Uterus (tissue), 4 donors: ENCODE measurements around the gene ITPR3. TPM values are rescaled to one million over a fixed set of nuclear protein-coding genes. Genes with fewer than 3 reads are reported as not detected.

Experiments used
- DNase-seq, 2 donors: peaks; one replicate each; pipeline ENCODE4 v3.0.0-alpha.2; 2019 to 2020
- H3K27ac ChIP-seq, 2 donors: fragments of 200-600 bp; sonication (generic); 1 replicate in 1 of 2; 2 replicates in 1 of 2; pipeline ENCODE4 v1.5.1; 2016 to 2018
- H3K27me3 ChIP-seq, 2 donors: fragments of 200-600 bp; sonication (generic); one replicate each; pipeline ENCODE4 v1.5.1; 2018 to 2019; ENCODE audit warnings: control low read depth in 1 of 2
- H3K36me3 ChIP-seq, 2 donors: fragments of 200-600 bp; sonication (generic); one replicate each; pipeline ENCODE4 v1.5.1; 2019; ENCODE audit warnings: control low read depth in 1 of 2
- H3K4me1 ChIP-seq, 2 donors: fragments of 200-600 bp; sonication (generic); one replicate each; pipeline ENCODE4 v1.5.1; 2018 to 2019; ENCODE audit warnings: control low read depth in 1 of 2
- H3K4me3 ChIP-seq, 2 donors: fragments of 200-600 bp; sonication (generic); 1 replicate in 1 of 2; 2 replicates in 1 of 2; pipeline ENCODE4 v1.5.1; 2018 to 2019; ENCODE audit warnings: mild to moderate bottlenecking in 1 of 2
- H3K9me3 ChIP-seq, 2 donors: fragments of 200-600 bp; sonication (generic); one replicate each; pipeline ENCODE4 v1.5.1; 2019; ENCODE audit warnings: control low read depth in 1 of 2
- CTCF ChIP-seq, 4 experiments: fragments of 200-600 bp in 2 of 4; fragments of 450-650 bp in 2 of 4; sonication (generic) in 2 of 4; IDR thresholded peaks; one replicate each; pipeline ENCODE4 v1.5.1; 2016 to 2019; ENCODE audit warnings: antibody characterized with exemption in 4 of 4, mild to moderate bottlenecking in 2 of 4, moderate library complexity in 1 of 4
- POLR2A ChIP-seq, 2 donors: fragments of 450-650 bp; IDR thresholded peaks; one replicate each; pipeline ENCODE4 v1.6.1; 2016; ENCODE audit warnings: antibody characterized with exemption in 2 of 2, mild to moderate bottlenecking in 1 of 2, moderate library complexity in 1 of 2
- intact Hi-C: fragments of 100-400 bp; cut with DNase I; formaldehyde crosslinking; loops from one replicate; pipeline ENCODE4 v1.15.1; 2023; ENCODE audit warnings: low total_unique reads
- total RNA-seq, 4 donors: library from RNA; depleted of rRNA in 3 of 4; stranded (reverse); fragments of >200 nt in 3 of 4; gene quantifications; one replicate each; pipeline versions ENCODE4 v1.1.0 to v1.2.4, GENCODE V29; 2014 to 2023
- donor health status: DM: yes; HTN: yes; CAD: no.

ITPR3 gene
- total RNA-seq, 4 donors from 2014 or later: 11.2 to 27.6 (median 16.1) TPM

GRCh38 chr6:33710296-33711121 lies 89.4 kb downstream of the ITPR3 start:
- Histone ChIP-seq H3K4me3 (peak overlapping the region; percentile 81 to 91), H3K9me3 (no peaks in the 10 kb centered on the region), H3K27me3 (no peaks in the 10 kb centered on the region), H3K27ac (peak overlapping the region; percentile 93 to 96), H3K4me1 (peaks cover 5 to 7% of the 10 kb centered on the region in 2 donors), H3K36me3 (no peaks in the 10 kb centered on the region)
- TF ChIP-seq POLR2A (IDR thresholded peaks at IDR 0.05) (no peak), CTCF (IDR thresholded peaks at IDR 0.05) (no peak)
- no peak for DNase-seq
- intact Hi-C loops: no loop called here

- Histone ChIP-seq H3K27me3 (no peaks in the 10 kb centered on the region), H3K27ac (peak within 1 kb of the TSS; percentile 93 to 96), H3K9me3 (no peaks in the 10 kb centered on the region), H3K4me3 (peak within 1 kb of the TSS; percentile 81 to 91), H3K4me1 (peaks cover 5 to 7% of the 10 kb centered on the region in 2 donors), H3K36me3 (no peaks in the 10 kb centered on the region)
- peak; percentile 96 to 98 for DNase-seq
- TF ChIP-seq POLR2A (IDR thresholded peaks at IDR 0.05) (peak; percentile 26 to 88), CTCF (IDR thresholded peaks at IDR 0.05) (peak; percentile 73 to 87 (median 81))
- intact Hi-C loops: no loop called here
Observed at GRCh38 chr6:33711140-33712129, 90.3 kb downstream of the ITPR3 start, which contains the start of gene UQCC2. UQCC2 (minus strand) TSS chr6:33711700; CDS start chr6:33711686, 14 bp downstream.

GRCh38 chr6:33712914-33713313 lies 91.8 kb downstream of the ITPR3 start:
- intact Hi-C loops: no loop called here
- Histone ChIP-seq H3K4me1 (peaks cover 5 to 7% of the 10 kb centered on the region in 2 donors), H3K27me3 (no peaks in the 10 kb centered on the region), H3K9me3 (no peaks in the 10 kb centered on the region), H3K36me3 (no peaks in the 10 kb centered on the region), H3K4me3 (no peak overlapping the region), H3K27ac (no peak overlapping the region)
- TF ChIP-seq POLR2A (IDR thresholded peaks at IDR 0.05) (no peak), CTCF (IDR thresholded peaks at IDR 0.05) (no peak)
- no peak for DNase-seq

GRCh38 chr6:33713786-33714185 lies 92.7 kb downstream of the ITPR3 start:
- intact Hi-C loops: no loop called here
- H3K27ac ChIP-seq: no peak overlapping the region
- H3K4me1 ChIP-seq: peaks cover 5 to 9% of the 10 kb centered on the region in 2 donors
- no peak for DNase-seq
- H3K36me3 ChIP-seq: no peaks in the 10 kb centered on the region
- H3K27me3 ChIP-seq: no peaks in the 10 kb centered on the region
- no peak overlapping the region for H3K4me3 ChIP-seq
- TF ChIP-seq CTCF (IDR thresholded peaks at IDR 0.05) (no peak), POLR2A (IDR thresholded peaks at IDR 0.05) (no peak)
- H3K9me3 ChIP-seq: no peaks in the 10 kb centered on the region
